Skeletal muscle tissue (tissue), 4 donors: ENCODE data around the gene CDV3. TPM values are rescaled to one million over a fixed set of nuclear protein-coding genes. Genes with fewer than 3 reads are reported as not detected.
A peak's percentile ranks its signal among the peaks of the same experiment; 100 is the strongest.

ENCODE experiments used
- H3K27ac ChIP-seq: one replicate; pipeline ENCODE4 v1.7.0; 2013; ENCODE audit warnings: mild to moderate bottlenecking, low read depth, low read length, inconsistent platforms
- H3K27me3 ChIP-seq, 3 donors: one replicate each; pipeline ENCODE4 v1.7.0; 2013; ENCODE audit warnings: low read length in 3 of 3; ENCODE audit not compliant: control insufficient read depth in 3 of 3, insufficient read depth in 3 of 3
- H3K36me3 ChIP-seq, 3 donors: one replicate each; pipeline ENCODE4 v1.7.0; 2013; ENCODE audit warnings: low read length in 3 of 3; ENCODE audit not compliant: control insufficient read depth in 3 of 3, insufficient read depth in 3 of 3
- H3K4me1 ChIP-seq, 3 donors: one replicate each; pipeline ENCODE4 v1.7.0; 2013; ENCODE audit warnings: low read length in 3 of 3, mild to moderate bottlenecking in 3 of 3; ENCODE audit not compliant: control insufficient read depth in 3 of 3, insufficient read depth in 3 of 3
- H3K4me3 ChIP-seq, 3 donors: one replicate each; pipeline ENCODE4 v1.7.0; 2013; ENCODE audit warnings: low read length in 3 of 3
- H3K9ac ChIP-seq, 3 donors: one replicate each; pipeline ENCODE4 v1.7.0; 2013; ENCODE audit warnings: low read length in 3 of 3, mild to moderate bottlenecking in 3 of 3, moderate library complexity in 2 of 3, low read depth in 1 of 3
- H3K9me3 ChIP-seq, 3 donors: one replicate each; pipeline ENCODE4 v1.7.0; 2013; ENCODE audit warnings: low read length in 3 of 3; ENCODE audit not compliant: control insufficient read depth in 3 of 3
- total RNA-seq: library from RNA; depleted of rRNA; stranded (reverse); fragments of >200 nt; gene quantifications from one replicate; pipeline ENCODE4 v1.2.3, GENCODE V29; 2014
- donor health status: Osteomylitis.

CDV3 gene
- total RNA-seq, 1 donor from 2014 or later, result 121 TPM

DNA sequence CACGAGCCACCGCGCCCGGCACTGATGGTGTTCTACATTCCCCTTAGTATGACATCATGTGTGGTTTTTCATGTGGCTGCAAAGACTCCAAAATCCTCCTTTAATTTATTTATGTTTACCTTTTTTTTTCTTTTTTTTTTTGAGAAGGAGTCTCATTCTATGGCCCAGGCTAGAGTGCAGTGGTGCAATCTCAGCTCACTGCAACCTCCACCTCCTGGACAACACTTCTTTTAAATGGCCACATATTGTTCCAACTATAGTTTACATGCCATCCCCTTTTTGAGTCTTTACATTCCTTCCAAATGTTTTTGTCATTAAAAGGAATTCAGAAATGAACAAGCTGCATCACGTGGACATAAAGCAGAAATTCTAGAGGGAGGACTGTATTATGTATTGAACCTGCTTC lies 10.3 kb upstream of the CDV3 start:
- H3K4me1 ChIP-seq, result peaks cover 0 to 2% (median 0%) of the 10 kb centered on the region in 3 donors
- H3K27me3 ChIP-seq, result no peaks in the 10 kb centered on the region
- no peak overlapping the region for H3K27ac ChIP-seq
- H3K9me3 ChIP-seq, result no peaks in the 10 kb centered on the region
- H3K4me3 ChIP-seq, result no peak overlapping the region
- H3K9ac ChIP-seq, result no peak overlapping the region
- H3K36me3 ChIP-seq, result no peaks in the 10 kb centered on the region

- H3K4me1 ChIP-seq, result peaks cover 0 to 7% (median 0%) of the 10 kb centered on the region in 3 donors
- no peak overlapping the region for H3K27ac ChIP-seq
- H3K36me3 ChIP-seq, result no peaks in the 10 kb centered on the region
- no peak overlapping the region for H3K9ac ChIP-seq
- H3K27me3 ChIP-seq, result no peaks in the 10 kb centered on the region
- H3K9me3 ChIP-seq, result no peaks in the 10 kb centered on the region
- H3K4me3 ChIP-seq, result no peak overlapping the region
Observed at GRCh38 chr3:133563816-133564215, 9.7 kb upstream of the CDV3 start.

GRCh38 chr3:133568294-133569014 lies 5.0 kb upstream of the CDV3 start:
- Histone ChIP-seq H3K36me3 (no peaks in the 10 kb centered on the region), H3K27me3 (no peaks in the 10 kb centered on the region), H3K4me1 (peaks cover 0 to 22% (median 8%) of the 10 kb centered on the region in 3 donors), H3K4me3 (no peak overlapping the region), H3K27ac (no peak overlapping the region), H3K9me3 (no peaks in the 10 kb centered on the region), H3K9ac (no peak overlapping the region)

- no peaks in the 10 kb centered on the region for H3K9me3 ChIP-seq
- H3K4me1 ChIP-seq, result peaks cover 8 to 30% (median 17%) of the 10 kb centered on the region in 3 donors
- peaks cover 0 to 6% (median 0%) of the 10 kb centered on the region in 3 donors for H3K36me3 ChIP-seq
- no peaks in the 10 kb centered on the region for H3K27me3 ChIP-seq
- no peak overlapping the region for H3K9ac ChIP-seq
- peak overlapping the region; percentile 15 for H3K27ac ChIP-seq
- H3K4me3 ChIP-seq, result no peak overlapping the region
Observed at GRCh38 chr3:133570139-133570936, 3.1 kb upstream of the CDV3 start.

- Histone ChIP-seq H3K4me3 (no peak overlapping the region), H3K27me3 (no peaks in the 10 kb centered on the region), H3K9me3 (no peaks in the 10 kb centered on the region), H3K9ac (no peak overlapping the region), H3K4me1 (peaks cover 13 to 35% (median 21%) of the 10 kb centered on the region in 3 donors), H3K27ac (peak overlapping the region; percentile 15), H3K36me3 (peaks cover 0 to 12% (median 0%) of the 10 kb centered on the region in 3 donors)
Observed at GRCh38 chr3:133570937-133571320, 2.6 kb upstream of the CDV3 start.

GRCh38 chr3:133572158-133573053 lies 1.1 kb upstream of the CDV3 start:
- Histone ChIP-seq H3K9ac (peak overlapping the region; percentile 71 to 80 (median 75)), H3K4me3 (peak overlapping the region; percentile 68 to 80 (median 68)), H3K9me3 (no peaks in the 10 kb centered on the region), H3K27ac (peak overlapping the region; percentile 96), H3K36me3 (peaks cover 0 to 12% (median 5%) of the 10 kb centered on the region in 3 donors), H3K27me3 (no peaks in the 10 kb centered on the region), H3K4me1 (peaks cover 18 to 40% (median 26%) of the 10 kb centered on the region in 3 donors)

DNA sequence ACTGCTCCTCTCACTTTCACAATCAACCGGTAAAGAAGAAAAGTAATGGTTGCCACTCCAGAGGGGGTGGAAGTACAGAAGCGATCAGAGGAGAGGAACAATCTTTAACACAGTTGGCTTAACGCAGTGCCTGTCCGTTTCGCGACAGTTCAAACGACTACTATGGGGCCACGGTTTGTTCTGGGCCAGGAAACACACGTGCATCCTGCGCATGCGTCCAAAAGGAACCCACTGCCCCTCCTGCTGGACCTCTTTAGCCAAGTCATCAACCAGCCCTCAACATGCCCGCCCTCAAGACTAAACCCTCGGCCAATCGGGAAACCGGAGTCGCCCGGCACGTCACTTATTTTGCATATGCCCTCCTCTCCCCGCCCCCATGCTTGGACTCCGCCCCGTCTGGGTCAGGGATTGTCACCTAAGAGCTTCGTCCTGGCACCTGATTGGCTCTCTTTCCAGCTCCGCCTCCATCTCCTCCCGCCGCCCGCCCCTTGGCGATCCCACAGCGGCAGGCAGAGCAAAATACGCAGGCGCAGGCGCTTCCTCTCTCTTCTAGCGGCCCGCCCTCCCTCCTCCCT lies 345 bp upstream of the CDV3 start:
- Histone ChIP-seq H3K36me3 (peaks cover 6 to 20% (median 9%) of the 10 kb centered on the region in 3 donors), H3K4me3 (peak overlapping the region; percentile 79 to 86 (median 80)), H3K4me1 (peaks cover 25 to 40% (median 30%) of the 10 kb centered on the region in 3 donors), H3K9ac (peak overlapping the region; percentile 75 to 91 (median 80)), H3K27me3 (no peaks in the 10 kb centered on the region), H3K9me3 (no peaks in the 10 kb centered on the region), H3K27ac (peak overlapping the region; percentile 96)

GRCh38 chr3:133574260-133574881 lies 885 bp downstream of the CDV3 start:
- Histone ChIP-seq H3K27ac (peak overlapping the region; percentile 91), H3K4me1 (peaks cover 35 to 46% (median 36%) of the 10 kb centered on the region in 3 donors), H3K9me3 (no peaks in the 10 kb centered on the region), H3K36me3 (peaks cover 12 to 25% (median 19%) of the 10 kb centered on the region in 3 donors), H3K4me3 (peak overlapping the region; percentile 79 to 92 (median 86)), H3K9ac (peak overlapping the region; percentile 87 to 95 (median 91)), H3K27me3 (no peaks in the 10 kb centered on the region)

DNA sequence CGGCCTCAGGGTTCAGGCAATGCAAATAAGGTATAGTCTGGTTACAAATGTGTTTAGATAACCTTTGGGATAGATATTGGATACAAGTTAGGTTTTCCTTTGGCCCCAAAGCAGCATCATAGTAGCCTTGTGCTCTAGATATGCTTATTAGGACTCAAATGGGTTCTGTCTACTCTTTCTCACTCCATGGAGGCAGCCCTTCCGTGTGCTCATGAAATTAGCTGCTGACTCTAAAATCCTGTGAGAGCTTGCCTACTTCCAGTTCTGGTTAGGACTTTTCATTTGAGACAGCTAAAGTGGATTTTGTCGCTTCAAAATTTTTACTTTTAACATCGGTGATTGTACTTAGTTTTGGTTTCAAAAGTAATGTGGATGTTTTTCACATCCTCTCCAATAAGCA lies 1.6 kb downstream of the CDV3 start:
- peak overlapping the region; percentile 91 for H3K27ac ChIP-seq
- H3K9me3 ChIP-seq, result no peaks in the 10 kb centered on the region
- H3K4me3 ChIP-seq, result peak overlapping the region; percentile 78 to 92 (median 86)
- peaks cover 35 to 46% (median 36%) of the 10 kb centered on the region in 3 donors for H3K4me1 ChIP-seq
- peaks cover 13 to 25% (median 20%) of the 10 kb centered on the region in 3 donors for H3K36me3 ChIP-seq
- H3K27me3 ChIP-seq, result no peaks in the 10 kb centered on the region
- H3K9ac ChIP-seq, result peak overlapping the region; percentile 87 to 95 (median 91)
